GM13977 (cell line): ENCODE measurements around the gene INHA.

Experiments used
- DNase-seq: peaks from one replicate; pipeline ENCODE4 v3.0.0; 2012; ENCODE audit warnings: low spot score
- CTCF ChIP-seq: IDR thresholded peaks from 2 replicates; pipeline ENCODE4 v1.5.1; 2012; ENCODE audit warnings: mild to moderate bottlenecking, control low read depth; ENCODE audit not compliant: insufficient read depth; ENCODE audit errors: extremely low read depth, missing control alignments
- in situ Hi-C: fragments of 300-500 bp; cut with MboI; formaldehyde crosslinking; loops from one replicate; pipeline ENCODE4 v1.12.0; 2022; ENCODE audit warnings: low sequenced_read_pairs, low pct_unique_long_range_greater_than_20kb, mixed read lengths, inconsistent platforms; ENCODE audit not compliant: unreplicated experiment

INHA gene

GRCh38 chr2:219544567-219544966, 27.5 kb upstream of the INHA start:
- in situ Hi-C loops: no loop called here

GRCh38 chr2:219545295-219545942, 26.7 kb upstream of the INHA start:
- in situ Hi-C loops: no loop called here
- no peak for TF ChIP-seq CTCF
- DNase-seq: no peak

More at GRCh38 chr2:219544567-219544966, 27.5 kb upstream of the INHA start:
- DNase-seq: no peak
- TF ChIP-seq CTCF: no peak

- no peak for DNase-seq
- no peak for TF ChIP-seq CTCF
- in situ Hi-C loops: no loop called here
Observed at GRCh38 chr2:219545943-219546352, 26.2 kb upstream of the INHA start.

GRCh38 chr2:219547621-219548020, 24.5 kb upstream of the INHA start:
- in situ Hi-C loops: no loop called here
- DNase-seq: no peak
- no peak for TF ChIP-seq CTCF

GRCh38 chr2:219548990-219549389, 23.1 kb upstream of the INHA start:
- DNase-seq: no peak
- in situ Hi-C loops: no loop called here
- no peak for TF ChIP-seq CTCF

- in situ Hi-C loops: no loop called here
- DNase-seq: no peak
Observed at GRCh38 chr2:219549619-219550018, 22.5 kb upstream of the INHA start.

More at GRCh38 chr2:219549619-219550018, 22.5 kb upstream of the INHA start:
- TF ChIP-seq CTCF: no peak
